Pancreas (tissue), 10 donors: ENCODE measurements around the gene TMEM269. TPM values are rescaled to one million over a fixed set of nuclear protein-coding genes. Genes with fewer than 3 reads are reported as not detected.

ENCODE experiments used
- ATAC-seq, 4 donors: fragments of 200-7000 bp; cut with Tn5 transposase; one replicate each; pipeline versions ENCODE4 v1.8.0 to v1.9.1; 2020; ENCODE audit warnings: mild to moderate bottlenecking in 4 of 4, moderate library complexity in 4 of 4
- DNase-seq, 6 donors: peaks; one replicate each; pipeline ENCODE4 v3.0.0-alpha.2; 2020
- FAIRE-seq: peaks from 2 replicates; lab custom pipeline; 2012; peaks lifted over from hg19 to GRCh38; lab: Jason Lieb, UNC
- H3K27ac ChIP-seq, 4 donors: fragments of 200-600 bp; sonication (generic); 1 replicate in 3 of 4; 2 replicates in 1 of 4; pipeline versions ENCODE4 v1.5.0 to v1.8.0; 2020
- H3K27me3 ChIP-seq, 4 donors: fragments of 200-600 bp; one replicate each; pipeline ENCODE4 v1.8.0; 2021
- H3K36me3 ChIP-seq, 3 donors: fragments of 200-600 bp; sonication (generic) in 1 of 3; one replicate each; pipeline versions ENCODE4 v1.5.0 to v1.8.0; 2020 to 2021
- H3K4me1 ChIP-seq, 3 donors: fragments of 200-600 bp; one replicate each; pipeline ENCODE4 v1.8.0; 2021
- H3K4me3 ChIP-seq, 4 donors: fragments of 200-600 bp; sonication (generic) in 2 of 4; one replicate each; pipeline versions ENCODE4 v1.5.0 to v1.8.0; 2020 to 2021
- H3K9me3 ChIP-seq, 4 donors: fragments of 200-600 bp; one replicate each; pipeline ENCODE4 v1.8.0; 2021
- WGBS, 2 donors: extraction: QIAGEN DNeasy Blood & Tissue Kit; methylation state at CpG; one replicate each; pipeline ENCODE4 v1.1.7; 2013; 5-methylcytosine and 5-hydroxymethylcytosine counted together
- intact Hi-C, 3 donors: fragments of 100-400 bp; cut with DNase I; formaldehyde crosslinking; loops; one replicate each; pipeline versions ENCODE4 v1.11.1 to v1.14.2; 2022
- polyA plus RNA-seq, 2 donors: library from polyadenylated mRNA; stranded (reverse); fragments of 200-250 nt; gene quantifications; one replicate each; pipeline ENCODE4 v1.2.3, GENCODE V29; 2013
- total RNA-seq, 6 donors: library from RNA; stranded (reverse); fragmentation: NEBNext Ultra II Directional in 4 of 6; extraction: Animal tissue kit (Norgen Biotek cat#: 25700) in 4 of 6; gene quantifications; one replicate each; pipeline versions ENCODE4 v1.2.1 to v1.2.4, GENCODE V29; 2021 to 2023
- TF ChIP-seq, protein P1 (sequence below), 4 donors: fragments of 200-600 bp; sonication (generic) in 3 of 4; IDR thresholded peaks; one replicate each; pipeline versions ENCODE4 v1.5.0 to v1.8.0; 2021; ENCODE audit warnings: antibody characterized with exemption in 4 of 4
- donor health status: healthy with polysubstance abuse.
- donor health status: DM: no; HTN: no; CAD: no; lungs with moderate emphysema.
- donor health status: DM: no; HTN: no; CAD: no.
- donor health status: control.
- donor health status: control.
- donor health status: Bipolar disorder and iron deficiency.
- donor health status: DM: yes; HTN: yes; CAD: no.
- donor health status: DM: no; HTN: no; CAD: no.
- donor health status: DM: no; HTN: no; CAD: no.
- donor health status: DM: yes; HTN: yes; CAD: no.

The TMEM269 gene
- total and polyA plus RNA-seq, 8 donors = 0.04 to 0.35 (median 0.21) TPM; not detected in 4

DNA sequence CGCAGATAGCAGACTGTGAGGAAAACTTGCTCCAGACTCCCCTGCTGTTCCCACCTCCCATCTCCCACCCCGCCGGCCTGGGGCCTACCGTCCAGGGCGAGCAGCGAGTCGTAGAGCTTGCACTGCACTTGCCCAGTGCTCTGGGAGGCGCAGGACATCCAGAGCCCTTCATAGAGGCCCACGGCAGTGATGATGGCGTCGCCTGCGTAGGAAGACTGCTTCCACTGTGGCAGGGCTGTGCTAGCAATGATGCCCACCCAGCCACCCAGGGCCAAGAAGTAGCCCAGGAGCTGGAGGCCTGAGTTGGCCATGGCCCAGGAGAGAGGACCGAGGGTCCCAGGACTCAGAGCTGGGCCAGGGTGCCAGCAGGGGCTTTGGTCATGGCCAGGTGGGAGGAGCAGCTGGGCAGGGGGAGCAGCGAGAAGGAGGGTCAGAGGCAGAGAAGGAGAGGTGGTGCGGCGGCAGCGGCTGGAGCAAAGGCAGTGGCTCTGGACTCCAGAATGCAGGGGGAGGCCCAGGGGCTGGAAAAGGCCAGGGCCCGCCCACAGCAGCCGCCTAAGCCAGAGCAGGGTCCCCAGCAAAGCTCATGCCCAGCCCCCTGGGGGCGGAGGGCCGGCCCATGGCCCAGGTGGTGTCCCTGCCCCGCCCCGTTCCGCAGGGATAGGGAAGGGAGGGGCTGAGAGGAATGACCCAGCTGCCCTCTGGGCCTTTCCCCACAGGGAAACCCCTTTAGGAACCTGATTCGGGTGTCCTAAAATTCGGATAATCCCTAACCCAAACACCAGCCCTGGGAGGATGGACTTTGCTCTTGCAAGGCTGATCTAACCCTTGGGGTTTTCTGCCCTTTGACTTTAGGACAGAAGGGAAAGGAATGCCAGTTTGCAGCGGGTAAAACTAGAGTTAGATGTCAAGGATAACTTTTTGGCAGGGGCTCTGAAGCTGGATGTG lies 44.8 kb upstream of the TMEM269 start, which contains the start of gene CLDN19:
CLDN19 (minus strand) TSS at position 484 of the 948 bp plus-strand sequence; CDS start at position 311, 173 bp downstream.
- DNase-seq = no peak
- intact Hi-C loops = loop anchor here in 1 of 3 donors (10.0 kb wide), 2 partner anchors 155 to 385 kb away; no protein-coding TSS in a partner anchor
- no peak for FAIRE-seq
- Histone ChIP-seq H3K4me3 (no peak within 1 kb of the TSS), H3K27me3 (no peaks in the 10 kb centered on the region), H3K27ac (no peak within 1 kb of the TSS), H3K36me3 (no peaks in the 10 kb centered on the region), H3K4me1 (no peaks in the 10 kb centered on the region), H3K9me3 (no peaks in the 10 kb centered on the region)
- WGBS, 2 donors = 71 to 78% methylated on average over 27 of the region's 27 CpGs
- ATAC-seq = no peak
- TF ChIP-seq, protein P1, sequence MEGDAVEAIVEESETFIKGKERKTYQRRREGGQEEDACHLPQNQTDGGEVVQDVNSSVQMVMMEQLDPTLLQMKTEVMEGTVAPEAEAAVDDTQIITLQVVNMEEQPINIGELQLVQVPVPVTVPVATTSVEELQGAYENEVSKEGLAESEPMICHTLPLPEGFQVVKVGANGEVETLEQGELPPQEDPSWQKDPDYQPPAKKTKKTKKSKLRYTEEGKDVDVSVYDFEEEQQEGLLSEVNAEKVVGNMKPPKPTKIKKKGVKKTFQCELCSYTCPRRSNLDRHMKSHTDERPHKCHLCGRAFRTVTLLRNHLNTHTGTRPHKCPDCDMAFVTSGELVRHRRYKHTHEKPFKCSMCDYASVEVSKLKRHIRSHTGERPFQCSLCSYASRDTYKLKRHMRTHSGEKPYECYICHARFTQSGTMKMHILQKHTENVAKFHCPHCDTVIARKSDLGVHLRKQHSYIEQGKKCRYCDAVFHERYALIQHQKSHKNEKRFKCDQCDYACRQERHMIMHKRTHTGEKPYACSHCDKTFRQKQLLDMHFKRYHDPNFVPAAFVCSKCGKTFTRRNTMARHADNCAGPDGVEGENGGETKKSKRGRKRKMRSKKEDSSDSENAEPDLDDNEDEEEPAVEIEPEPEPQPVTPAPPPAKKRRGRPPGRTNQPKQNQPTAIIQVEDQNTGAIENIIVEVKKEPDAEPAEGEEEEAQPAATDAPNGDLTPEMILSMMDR (IDR thresholded peaks at IDR 0.05) = no peak

DNA sequence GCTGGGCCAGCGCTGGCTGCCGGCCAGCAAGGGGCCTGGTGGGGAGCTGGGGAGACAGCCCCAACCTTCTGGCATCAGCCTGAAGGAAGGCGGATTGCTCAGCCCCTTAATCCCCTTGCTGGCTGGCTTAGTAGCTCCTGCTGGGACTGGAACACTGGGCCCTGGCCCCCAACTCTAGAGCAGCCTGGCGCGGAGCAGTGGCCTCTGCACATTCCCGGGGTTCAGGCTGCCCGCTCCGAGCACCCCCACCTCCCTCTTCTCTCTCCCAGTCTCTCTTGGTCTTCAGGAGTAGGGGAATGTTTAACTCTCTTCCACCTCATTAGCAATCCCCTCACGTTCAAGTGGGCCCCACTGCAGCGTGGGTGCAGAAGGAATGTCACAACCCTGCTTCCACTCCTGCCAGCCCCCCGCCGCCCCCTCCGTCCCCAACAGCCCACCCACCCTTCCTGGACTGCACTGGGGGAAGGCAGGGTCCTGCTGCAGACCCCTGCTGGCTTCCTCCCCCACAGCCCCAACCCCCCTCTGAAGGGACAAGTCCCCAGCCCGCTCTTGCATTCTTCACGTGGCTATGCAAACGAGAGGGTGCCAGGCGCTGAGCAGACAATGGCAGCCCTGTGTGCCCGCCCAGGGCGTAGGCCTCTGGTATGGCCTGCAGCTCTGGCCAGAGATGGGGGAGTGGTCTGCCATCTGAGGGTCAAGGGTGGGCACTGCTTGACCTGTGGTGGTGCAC lies 43.8 kb upstream of the TMEM269 start:
- intact Hi-C loops = loop anchor here in 1 of 3 donors (10.0 kb wide), 2 partner anchors 156 to 386 kb away; no protein-coding TSS in a partner anchor
- no peaks in the 10 kb centered on the region for H3K36me3 ChIP-seq
- no peak for DNase-seq
- H3K4me3 ChIP-seq = no peak overlapping the region
- no peaks in the 10 kb centered on the region for H3K27me3 ChIP-seq
- H3K4me1 ChIP-seq = no peaks in the 10 kb centered on the region
- TF ChIP-seq, protein P1 (IDR thresholded peaks at IDR 0.05) = no peak
- 76 to 80% methylated on average over 17 to 19 of the region's 19 CpGs for WGBS, 2 donors
- ATAC-seq = no peak
- no peak for FAIRE-seq
- H3K9me3 ChIP-seq = no peaks in the 10 kb centered on the region
- no peak overlapping the region for H3K27ac ChIP-seq

DNA sequence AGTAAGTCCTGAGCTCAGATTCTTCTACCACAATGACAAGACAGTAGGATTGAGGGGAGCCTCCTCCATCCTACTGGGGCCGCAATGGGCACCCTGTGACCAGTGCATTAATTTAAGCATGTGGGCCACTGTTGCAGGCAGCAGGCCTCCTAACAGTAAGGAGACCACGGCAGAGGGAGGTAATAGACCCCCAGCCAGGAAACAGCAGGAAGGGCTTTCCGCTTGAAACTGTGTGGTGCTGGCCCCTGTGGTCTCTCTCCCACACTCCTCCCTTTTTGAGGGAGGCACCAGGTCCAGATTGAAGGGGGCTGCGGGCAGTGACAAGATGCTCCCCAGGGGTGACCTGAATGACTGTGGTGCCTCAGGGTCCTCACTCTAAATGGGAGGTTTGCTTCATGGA lies 43.1 kb upstream of the TMEM269 start:
- H3K4me1 ChIP-seq = no peaks in the 10 kb centered on the region
- no peaks in the 10 kb centered on the region for H3K27me3 ChIP-seq
- no peak overlapping the region for H3K4me3 ChIP-seq
- H3K9me3 ChIP-seq = no peaks in the 10 kb centered on the region
- DNase-seq = no peak
- intact Hi-C loops = loop anchor here in 1 of 3 donors (10.0 kb wide), 2 partner anchors 157 to 387 kb away; no protein-coding TSS in a partner anchor
- WGBS, 2 donors = 89 to 93% methylated on average over 4 of the region's 4 CpGs
- ATAC-seq = no peak
- FAIRE-seq = no peak
- no peak overlapping the region for H3K27ac ChIP-seq
- TF ChIP-seq, protein P1 (IDR thresholded peaks at IDR 0.05) = no peak
- H3K36me3 ChIP-seq = no peaks in the 10 kb centered on the region

DNA sequence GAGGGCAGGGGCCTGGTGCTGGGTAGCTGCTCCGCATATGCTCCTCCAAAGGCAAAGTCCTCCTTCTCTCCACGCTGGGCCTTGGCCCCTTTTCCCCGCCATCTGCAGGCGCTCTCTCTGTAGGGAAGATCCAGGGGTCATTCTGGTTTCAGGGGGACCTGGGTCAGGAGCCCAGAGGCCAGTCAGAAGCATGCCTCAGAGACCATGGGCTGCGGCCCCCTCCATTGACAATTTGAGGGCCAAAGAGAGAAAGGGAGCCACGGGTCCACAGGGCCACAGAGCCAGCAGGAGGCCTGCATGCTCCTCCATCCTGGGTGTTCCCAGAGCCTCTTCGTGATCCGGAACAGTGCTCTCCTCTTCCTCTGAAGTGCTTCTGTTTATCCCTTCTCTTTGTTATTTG lies 42.6 kb upstream of the TMEM269 start:
- intact Hi-C loops = loop anchor here in 1 of 3 donors (10.0 kb wide), 2 partner anchors 157 to 387 kb away; no protein-coding TSS in a partner anchor
- Histone ChIP-seq H3K27me3 (no peaks in the 10 kb centered on the region), H3K4me3 (no peak overlapping the region), H3K9me3 (no peaks in the 10 kb centered on the region), H3K27ac (no peak overlapping the region), H3K36me3 (no peaks in the 10 kb centered on the region), H3K4me1 (no peaks in the 10 kb centered on the region)
- FAIRE-seq = no peak
- no peak for DNase-seq
- no peak for ATAC-seq
- WGBS, 2 donors = 86 to 87% methylated on average over 8 of the region's 8 CpGs
- TF ChIP-seq, protein P1 (IDR thresholded peaks at IDR 0.05) = no peak
